ENCODE results near the gene MTUS2. TPM values are rescaled to one million over a fixed set of nuclear protein-coding genes. Genes with fewer than 3 reads are reported as not detected.
A peak's percentile ranks its signal among the peaks of the same experiment; 100 is the strongest.

The MTUS2 gene
- total and polyA plus RNA-seq, 2 of the 8 experiments (the other 6 are each of a cell fraction or from before 2014, with no cell fraction given), result 0.18 to 0.80 TPM

DNA sequence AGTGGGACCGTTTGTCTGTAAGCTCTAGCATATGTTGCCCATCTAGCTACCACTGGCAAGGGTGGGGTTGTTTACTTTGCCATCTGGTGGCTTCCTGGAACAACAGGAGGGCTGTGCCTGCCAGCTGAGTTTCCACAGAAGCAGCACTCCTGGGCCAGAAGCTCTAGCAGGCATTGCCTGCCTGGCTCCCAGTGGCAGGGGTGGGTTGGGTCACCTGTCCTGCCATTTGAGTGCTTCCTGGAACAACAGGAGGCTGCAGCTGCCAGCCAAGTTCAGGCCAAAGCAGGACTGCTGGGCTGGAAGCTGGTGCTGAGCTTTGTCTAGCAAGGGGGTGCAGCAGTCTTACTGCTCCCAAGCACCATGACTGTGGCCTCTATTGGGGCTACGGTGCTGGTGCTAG is 239.7 kb downstream of the MTUS2 start:
- H3K4me1 ChIP-seq (replicated peaks in 1 of 4; ENCODE audit: control insufficient read depth in 3 of 4, insufficient read depth in 4 of 4, low read length in 3 of 4), result no peaks in the 10 kb centered on the region
- H3K4me2 ChIP-seq (ENCODE audit: insufficient read depth in 1 of 2, low read depth in 2 of 2, low read length in 2 of 2), result no peak overlapping the region
- no peak overlapping the region for H2BK12ac ChIP-seq (ENCODE audit: low read depth, low read length)
- 0 out of 2 replicates have a peak overlapping the region, but pooled peaks have one; percentile 0 for H2AFZ ChIP-seq (ENCODE audit: low read length)
- H3K4ac ChIP-seq (replicated peaks; ENCODE audit: insufficient read length, low read depth, low read length), result no peak overlapping the region
- H3K9ac ChIP-seq (replicated peaks in 1 of 4; ENCODE audit: extremely low read depth in 1 of 4, low read depth in 3 of 4, low read length in 3 of 4), result no peak overlapping the region
- H2BK20ac ChIP-seq (ENCODE audit: low read length), result no peak overlapping the region
- no peaks in the 10 kb centered on the region for H4K20me1 ChIP-seq (replicated peaks in 1 of 2; ENCODE audit: control insufficient read depth in 1 of 2, insufficient read depth in 2 of 2, low read length in 2 of 2)
- H3K23ac ChIP-seq (ENCODE audit: insufficient read length), result no peak overlapping the region
- WGBS, 2 experiments (ENCODE audit: extremely low coverage in 1 of 2, insufficient coverage in 1 of 2, insufficient read length in 1 of 2, insufficient replicate concordance in 2 of 2, low coverage in 1 of 2, low lambda C conversion rate in 2 of 2, missing lambda C conversion rate in 1 of 2), result 94% methylated on average over 2 of the region's 2 CpGs; no CpG with 5 or more reads in 1 of the 2 experiments
- ChIA-PET POLR2A (ENCODE audit: partially characterized antibody) (no interaction called here), CTCF (ENCODE audit: partially characterized antibody) (interaction anchor here (3.3 kb wide), 1 partner anchor 10 kb away, joined by 10 read pairs; no protein-coding TSS in a partner anchor)
- H3K79me1 ChIP-seq (ENCODE audit: low read depth, low read length), result no peaks in the 10 kb centered on the region
- peak overlapping the region; percentile 57 for H3K14ac ChIP-seq (ENCODE audit: insufficient read length)
- FAIRE-seq (no peak), DNase-seq (ENCODE audit: low read depth in 1 of 2, low spot score in 2 of 2) (no peak)
- no peak overlapping the region for H3K27ac ChIP-seq (ENCODE audit: low read depth, low read length)
- H4K5ac ChIP-seq (ENCODE audit: insufficient read length, low read depth, low read length), result no peak overlapping the region
- H2BK120ac ChIP-seq (replicated peaks; ENCODE audit: low read depth, low read length), result no peak overlapping the region
- H3K9me3 ChIP-seq (ENCODE audit: insufficient read depth in 2 of 2, low read depth in 1 of 2, low read length in 1 of 2), result peaks cover 0 to 3% of the 10 kb centered on the region in 2 experiments; a peak in 1 of 4 replicates
- H3K27me3 ChIP-seq (replicated peaks in 1 of 4; ENCODE audit: control insufficient read depth in 3 of 4, extremely low read depth in 1 of 4, insufficient read depth in 3 of 4, low read length in 3 of 4), result peaks cover 0 to 1% (median 0%) of the 10 kb centered on the region in 4 experiments; a peak in 1 of 7 replicates
- H3K56ac ChIP-seq (replicated peaks; ENCODE audit: insufficient read length, low read depth, low read length), result no peak overlapping the region
- H2BK5ac ChIP-seq (ENCODE audit: low read depth, low read length), result no peak overlapping the region
- no peak overlapping the region for H2AK5ac ChIP-seq (ENCODE audit: low read depth, low read length)
- H4K8ac ChIP-seq (ENCODE audit: extremely low read depth, insufficient read depth, low read length), result no peak overlapping the region; the same call in 1 of the 2 replicates
- H3K79me2 ChIP-seq (ENCODE audit: control insufficient read depth in 1 of 2, insufficient read depth in 2 of 2, low read length in 2 of 2), result no peaks in the 10 kb centered on the region
- no peaks in the 10 kb centered on the region for H3K36me3 ChIP-seq (ENCODE audit: control insufficient read depth in 2 of 4, insufficient read depth in 4 of 4, low read length in 3 of 4)
- H4K91ac ChIP-seq (replicated peaks; ENCODE audit: insufficient read length, low read length), result no peak overlapping the region
- H2BK15ac ChIP-seq (ENCODE audit: low read length), result no peak overlapping the region
- no peak overlapping the region for H3K18ac ChIP-seq (ENCODE audit: extremely low read depth, low read length)
- no peak overlapping the region for H3K4me3 ChIP-seq (ENCODE audit: extremely low read depth in 1 of 4, insufficient read depth in 2 of 4, low read depth in 3 of 4, low read length in 4 of 4)
- no peaks in the 10 kb centered on the region for H3K23me2 ChIP-seq (ENCODE audit: low read depth, low read length)
- TF ChIP-seq NRF1 (IDR thresholded peaks at IDR 0.05; ENCODE audit: low read depth, low read length) (no peak), SP2 (IDR thresholded peaks at IDR 0.05; ENCODE audit: low read length) (no peak), RXRA (IDR thresholded peaks at IDR 0.05; ENCODE audit: insufficient read depth, low read depth, low read length) (no peak), FOSL1 (IDR thresholded peaks at IDR 0.05; ENCODE audit: insufficient read depth, low read depth, low read length) (no peak), ZNF274 (IDR thresholded peaks at IDR 0.05; ENCODE audit: borderline replicate concordance, extremely low read depth, low read length) (no peak), CBX8 (IDR thresholded peaks at IDR 0.05; ENCODE audit: borderline replicate concordance, low read depth, low read length) (no peak), GABPA (IDR thresholded peaks at IDR 0.05; ENCODE audit: borderline replicate concordance, insufficient read depth, low read length) (no peak), CTBP2 (IDR thresholded peaks at IDR 0.05; ENCODE audit: borderline replicate concordance, insufficient read depth, insufficient read length, low read length) (no peak), ASH2L (IDR thresholded peaks at IDR 0.05; ENCODE audit: low read length) (no peak), SP4 (IDR thresholded peaks at IDR 0.05; ENCODE audit: low read length) (no peak), SRF (IDR thresholded peaks at IDR 0.05; ENCODE audit: low read depth, low read length) (no peak), YY1 (IDR thresholded peaks at IDR 0.05; ENCODE audit: low read depth, low read length) (no peak), CHD1 (IDR thresholded peaks at IDR 0.05; ENCODE audit: low read depth, low read length) (no peak), RAD21 (IDR thresholded peaks at IDR 0.05 in 1 of 2, conservative IDR thresholded peaks at IDR 0.05 in 1 of 2; ENCODE audit: low read depth in 2 of 2, low read length in 2 of 2) (no peak), JUN (IDR thresholded peaks at IDR 0.05; ENCODE audit: low read depth, low read length) (no peak)
